Activated B cell treated with CpG ODN at 0.5 μM for 24 hours (primary cell): ENCODE results near the gene LCLAT1. TPM values are rescaled to one million over a fixed set of nuclear protein-coding genes. Genes with fewer than 3 reads are reported as not detected.

Experiments
- ATAC-seq: fragments of 200-7000 bp; cut with Tn5 transposase; one replicate; pipeline ENCODE4 v1.10.0; 2021; ENCODE audit warnings: low read depth, mild to moderate bottlenecking, moderate library complexity
- CTCF ChIA-PET: fragments of 350-600 bp; sonication (Branson Sonifier 250); formaldehyde crosslinking; loops from one replicate; lab custom pipeline; 2021; ENCODE audit warnings: antibody characterized with exemption; lab: Charles Lee
- POLR2A ChIA-PET: fragments of 350-600 bp; sonication (Branson Sonifier 250); formaldehyde crosslinking; loops from one replicate; lab custom pipeline; 2021; ENCODE audit warnings: antibody characterized with exemption; lab: Charles Lee
- DNase-seq: peaks from one replicate; pipeline ENCODE4 v3.0.0; 2022
- H3K27ac Mint-ChIP-seq: one replicate; pipeline ENCODE4 v1.8.0; 2020; ENCODE audit warnings: mixed read lengths
- H3K27me3 Mint-ChIP-seq: one replicate; pipeline ENCODE4 v1.8.0; 2021; ENCODE audit warnings: mixed read lengths
- H3K36me3 Mint-ChIP-seq: one replicate; pipeline ENCODE4 v1.8.0; 2021; ENCODE audit warnings: low read depth, mixed read lengths
- H3K4me1 Mint-ChIP-seq: one replicate; pipeline ENCODE4 v1.8.0; 2021; ENCODE audit warnings: mixed read lengths
- H3K4me3 Mint-ChIP-seq: one replicate; pipeline ENCODE4 v1.8.0; 2020; ENCODE audit warnings: mild to moderate bottlenecking, mixed read lengths
- H3K9me3 Mint-ChIP-seq: one replicate; pipeline ENCODE4 v1.8.0; 2020; ENCODE audit warnings: mixed read lengths
- CTCF ChIP-seq: fragments of 200-600 bp; IDR thresholded peaks from one replicate; pipeline ENCODE4 v1.8.0; 2022; ENCODE audit warnings: antibody characterized with exemption, mild to moderate bottlenecking
- intact Hi-C: fragments of 100-400 bp; cut with micrococcal nuclease; formaldehyde crosslinking; loops from one replicate; pipeline ENCODE4 v1.15.1; 2024
- total RNA-seq: library from RNA; stranded (reverse); gene quantifications from 2 replicates; pipeline ENCODE4 v1.2.3, GENCODE V29; 2022

Gene LCLAT1
- total RNA-seq, 1 donor from 2014 or later = 25.9 TPM

GRCh38 chr2:30453498-30453897, 6.5 kb downstream of the LCLAT1 start:
- intact Hi-C loops = no loop called here
- no peak for DNase-seq
- Mint-ChIP-seq H3K9me3 (no peaks in the 10 kb centered on the region), H3K4me1 (peaks cover 19% of the 10 kb centered on the region), H3K36me3 (peaks cover 3% of the 10 kb centered on the region), H3K4me3 (no peak overlapping the region), H3K27me3 (no peaks in the 10 kb centered on the region), H3K27ac (no peak overlapping the region)
- CTCF ChIA-PET = no interaction called here
- no peak for ATAC-seq
- POLR2A ChIA-PET = no interaction called here
- TF ChIP-seq CTCF = no peak

- Mint-ChIP-seq H3K27ac (no peak overlapping the region), H3K4me1 (peaks cover 23% of the 10 kb centered on the region)
- CTCF ChIA-PET = no interaction called here
Observed at GRCh38 chr2:30454571-30454970, 7.5 kb downstream of the LCLAT1 start.

GRCh38 chr2:30455114-30455738, 8.2 kb downstream of the LCLAT1 start:
- CTCF ChIA-PET = no interaction called here
- H3K27me3 Mint-ChIP-seq = no peaks in the 10 kb centered on the region

More at GRCh38 chr2:30454571-30454970, 7.5 kb downstream of the LCLAT1 start:
- ATAC-seq (no peak), DNase-seq (no peak)
- Mint-ChIP-seq H3K36me3 (peaks cover 3% of the 10 kb centered on the region), H3K4me3 (no peak overlapping the region), H3K9me3 (no peaks in the 10 kb centered on the region), H3K27me3 (no peaks in the 10 kb centered on the region)
- TF ChIP-seq CTCF = no peak
- POLR2A ChIA-PET = interaction anchor here (0.5 kb wide), 1 partner anchor 143 kb away, joined by 4 read pairs; no protein-coding TSS in a partner anchor
- intact Hi-C loops = no loop called here

GRCh38 chr2:30456106-30456505, 9.1 kb downstream of the LCLAT1 start:
- Mint-ChIP-seq H3K27ac (no peak overlapping the region), H3K4me1 (peaks cover 30% of the 10 kb centered on the region), H3K9me3 (no peaks in the 10 kb centered on the region), H3K27me3 (no peaks in the 10 kb centered on the region), H3K4me3 (no peak overlapping the region), H3K36me3 (peaks cover 9% of the 10 kb centered on the region)
- TF ChIP-seq CTCF = no peak
- CTCF ChIA-PET = no interaction called here
- intact Hi-C loops = no loop called here
- POLR2A ChIA-PET = no interaction called here
- DNase-seq (no peak), ATAC-seq (no peak)

More at GRCh38 chr2:30455114-30455738, 8.2 kb downstream of the LCLAT1 start:
- Mint-ChIP-seq H3K27ac (no peak overlapping the region), H3K4me3 (no peak overlapping the region), H3K4me1 (peaks cover 27% of the 10 kb centered on the region), H3K36me3 (peaks cover 6% of the 10 kb centered on the region), H3K9me3 (no peaks in the 10 kb centered on the region)
- DNase-seq = no peak
- intact Hi-C loops = no loop called here
- TF ChIP-seq CTCF = no peak
- ATAC-seq = no peak
- POLR2A ChIA-PET = interaction anchor here (0.7 kb wide), 1 partner anchor 161 kb away, joined by 9 read pairs; no protein-coding TSS in a partner anchor

GRCh38 chr2:30456579-30456978, 9.5 kb downstream of the LCLAT1 start:
- no peak for ATAC-seq
- H3K27ac Mint-ChIP-seq = no peak overlapping the region
- POLR2A ChIA-PET = no interaction called here
- DNase-seq = no peak
- no peaks in the 10 kb centered on the region for H3K27me3 Mint-ChIP-seq
- H3K9me3 Mint-ChIP-seq = no peaks in the 10 kb centered on the region
- CTCF ChIA-PET = no interaction called here
- intact Hi-C loops = no loop called here
- TF ChIP-seq CTCF = no peak
- H3K4me1 Mint-ChIP-seq = peaks cover 35% of the 10 kb centered on the region
- no peak overlapping the region for H3K4me3 Mint-ChIP-seq
- H3K36me3 Mint-ChIP-seq = peaks cover 13% of the 10 kb centered on the region
